Fibroblast of the aortic adventitia (primary cell): Measurements from ENCODE around the gene TEX13D. TPM values are rescaled to one million over a fixed set of nuclear protein-coding genes. Genes with fewer than 3 reads are reported as not detected.

Experiments
- DNase-seq: peaks from one replicate; pipeline ENCODE4 v3.0.0-alpha.2; 2010; ENCODE audit warnings: low read depth
- H3K4me3 ChIP-seq: 2 replicates; pipeline ENCODE4 v1.5.1; 2011; ENCODE audit warnings: low read depth, mild to moderate bottlenecking, control low read depth, low read length, moderate library complexity
- CTCF ChIP-seq: IDR thresholded peaks from 2 replicates; pipeline ENCODE4 v1.5.1; 2011; ENCODE audit warnings: mild to moderate bottlenecking, low read length, control low read depth, inconsistent platforms; ENCODE audit not compliant: insufficient read depth
- total RNA-seq: library from RNA; depleted of rRNA; stranded (reverse); fragments of >200 nt; gene quantifications from 2 replicates; pipeline ENCODE4 v1.2.3, GENCODE V29; 2012; ENCODE audit warnings: low replicate concordance

The TEX13D gene
- total RNA-seq, 1 donor, result 0.09 TPM

- no peak for TF ChIP-seq CTCF
- H3K4me3 ChIP-seq, result no peak overlapping the region
- no peak for DNase-seq
These were observed 9.9 kb downstream of the TEX13D start for GRCh38 chrX:124342174-124342867.

- no peak for TF ChIP-seq CTCF
- no peak overlapping the region for H3K4me3 ChIP-seq
- no peak for DNase-seq
These were observed 10.6 kb downstream of the TEX13D start for GRCh38 chrX:124343016-124343415.

- H3K4me3 ChIP-seq, result no peak overlapping the region
- no peak for DNase-seq
- no peak for TF ChIP-seq CTCF
These were observed 11.8 kb downstream of the TEX13D start for GRCh38 chrX:124344246-124344645.

- DNase-seq, result no peak
- H3K4me3 ChIP-seq, result no peak within 1 kb of the TSS
- TF ChIP-seq CTCF, result no peak
These were observed 13.8 kb downstream of the TEX13D start, which contains the start of gene SH2D1A for GRCh38 chrX:124346117-124346876. Gene SH2D1A, plus strand, starts transcription at chrX:124346563. Its CDS starts 80 bp downstream, at chrX:124346643.

- TF ChIP-seq CTCF, result no peak
- DNase-seq, result no peak
- H3K4me3 ChIP-seq, result no peak overlapping the region
These were observed 14.4 kb downstream of the TEX13D start for GRCh38 chrX:124346877-124347241.

- no peak for DNase-seq
- no peak overlapping the region for H3K4me3 ChIP-seq
- TF ChIP-seq CTCF, result no peak
These were observed 14.8 kb downstream of the TEX13D start for GRCh38 chrX:124347242-124347641.
